A549 (cell line): ENCODE results near the gene SPATA13.

Experiments
- CBX2 ChIP-seq: fragments of 200-600 bp; sonication (generic); IDR thresholded peaks from 2 replicates; pipeline ENCODE4 v1.6.1; 2016; ENCODE audit warnings: low read depth, mild to moderate bottlenecking, borderline replicate concordance
- CTCF ChIP-seq: fragments of >200 bp; sonication (Bioruptor Twin); formaldehyde crosslinking; IDR thresholded peaks from 3 replicates; pipeline ENCODE4 v1.5.1; 2016
- EP300 ChIP-seq, 2 experiments: fragments of >200 bp; sonication (Bioruptor Twin); formaldehyde crosslinking; IDR thresholded peaks; 2 replicates in 1 of 2; 3 replicates in 1 of 2; pipeline ENCODE4 v1.6.1; 2016 to 2017
- FOSL2 ChIP-seq, 2 experiments: fragments of 450-650 bp in 1 of 2; fragments of >200 bp in 1 of 2; sonication (Bioruptor Twin) in 1 of 2; formaldehyde crosslinking; IDR thresholded peaks; 2 replicates each; pipeline versions ENCODE4 v1.5.0 to v1.6.1; 2016 to 2020; ENCODE audit warnings: mild to moderate bottlenecking in 1 of 2, moderate library complexity in 1 of 2
- MAX ChIP-seq: IDR thresholded peaks from 2 replicates; pipeline ENCODE4 v1.6.1; 2012
- MYC ChIP-seq: IDR thresholded peaks from 2 replicates; pipeline ENCODE4 v1.6.1; 2012; ENCODE audit warnings: mild to moderate bottlenecking, inconsistent platforms, low read length, improper control_type of control experiment, borderline replicate concordance
- POLR2A ChIP-seq: IDR thresholded peaks from 2 replicates; pipeline ENCODE4 v1.6.1; 2012; ENCODE audit warnings: mild to moderate bottlenecking, low read length
- RAD21 ChIP-seq, 2 experiments: fragments of >200 bp in 1 of 2; sonication (Bioruptor Twin) in 1 of 2; formaldehyde crosslinking in 1 of 2; IDR thresholded peaks in 1 of 2; conservative IDR thresholded peaks in 1 of 2; 2 replicates in 1 of 2; 3 replicates in 1 of 2; pipeline ENCODE4 v1.6.1; 2012 to 2018; ENCODE audit warnings: inconsistent platforms in 1 of 2
- REST ChIP-seq: fragments of 200-600 bp; sonication (generic); IDR thresholded peaks from 2 replicates; pipeline ENCODE4 v1.6.1; 2016; ENCODE audit warnings: antibody characterized with exemption, mild to moderate bottlenecking, moderate library complexity
- USF2 ChIP-seq: fragments of 450-650 bp; IDR thresholded peaks from 2 replicates; pipeline ENCODE4 v1.6.1; 2014; ENCODE audit warnings: antibody characterized with exemption

GRCh38 chr13:24180750-24181377 lies 20.3 kb downstream of the SPATA13 start:
- TF ChIP-seq CTCF (no peak), RAD21 (conservative IDR thresholded peaks at IDR 0.05 in 1 of 2, IDR thresholded peaks at IDR 0.05 in 1 of 2) (no peak), POLR2A (no peak), MYC (no peak), REST (no peak), EP300 (IDR thresholded peaks at IDR 0.05) (no peak), CBX2 (no peak), MAX (no peak), USF2 (no peak), FOSL2 (IDR thresholded peaks at IDR 0.05) (no peak), FOSL2 (CRISPR knock-in tag; IDR thresholded peaks at IDR 0.05) (no peak)
